Stimulated activated CD8-positive, alpha-beta memory T cell treated with anti-CD3 and anti-CD28 coated beads, Interleukin-15, amount 100 ng/mL, for 48 hours (primary cell): Measurements from ENCODE around the gene ZSCAN18.

Experiments used
- DNase-seq, 2 donors: peaks; one replicate each; pipeline ENCODE4 v3.0.0-alpha.2; 2020; ENCODE audit warnings: low read depth in 2 of 2

Gene ZSCAN18

GRCh38 chr19:58044886-58045285 is 53.1 kb downstream of the ZSCAN18 start:
- DNase-seq, result no peak

GRCh38 chr19:58044391-58044790 is 53.6 kb downstream of the ZSCAN18 start:
- no peak for DNase-seq

- no peak for DNase-seq
Observed at GRCh38 chr19:58042495-58043340, 55.3 kb downstream of the ZSCAN18 start.

- no peak for DNase-seq
Observed at GRCh38 chr19:58040751-58041525, 57.1 kb downstream of the ZSCAN18 start.

- DNase-seq, result no peak
Observed at GRCh38 chr19:58038688-58039204, 59.3 kb downstream of the ZSCAN18 start.

- DNase-seq, result no peak
Observed at GRCh38 chr19:58037927-58038687, 59.9 kb downstream of the ZSCAN18 start.

GRCh38 chr19:58035863-58036262 is 62.2 kb downstream of the ZSCAN18 start:
- DNase-seq, result no peak

GRCh38 chr19:58034477-58034793 is 63.6 kb downstream of the ZSCAN18 start:
- DNase-seq, result no peak
